GM13977 (cell line): ENCODE data around the gene ERBB2.

Source experiments
- DNase-seq: peaks from one replicate; pipeline ENCODE4 v3.0.0; 2012; ENCODE audit warnings: low spot score
- in situ Hi-C: fragments of 300-500 bp; cut with MboI; formaldehyde crosslinking; loops from one replicate; pipeline ENCODE4 v1.12.0; 2022; ENCODE audit warnings: low sequenced_read_pairs, low pct_unique_long_range_greater_than_20kb, mixed read lengths, inconsistent platforms; ENCODE audit not compliant: unreplicated experiment
- TF ChIP-seq, protein P1 (sequence below): IDR thresholded peaks from 2 replicates; pipeline ENCODE4 v1.5.1; 2012; ENCODE audit warnings: mild to moderate bottlenecking, control low read depth; ENCODE audit not compliant: insufficient read depth; ENCODE audit errors: extremely low read depth, missing control alignments

The ERBB2 gene

DNA sequence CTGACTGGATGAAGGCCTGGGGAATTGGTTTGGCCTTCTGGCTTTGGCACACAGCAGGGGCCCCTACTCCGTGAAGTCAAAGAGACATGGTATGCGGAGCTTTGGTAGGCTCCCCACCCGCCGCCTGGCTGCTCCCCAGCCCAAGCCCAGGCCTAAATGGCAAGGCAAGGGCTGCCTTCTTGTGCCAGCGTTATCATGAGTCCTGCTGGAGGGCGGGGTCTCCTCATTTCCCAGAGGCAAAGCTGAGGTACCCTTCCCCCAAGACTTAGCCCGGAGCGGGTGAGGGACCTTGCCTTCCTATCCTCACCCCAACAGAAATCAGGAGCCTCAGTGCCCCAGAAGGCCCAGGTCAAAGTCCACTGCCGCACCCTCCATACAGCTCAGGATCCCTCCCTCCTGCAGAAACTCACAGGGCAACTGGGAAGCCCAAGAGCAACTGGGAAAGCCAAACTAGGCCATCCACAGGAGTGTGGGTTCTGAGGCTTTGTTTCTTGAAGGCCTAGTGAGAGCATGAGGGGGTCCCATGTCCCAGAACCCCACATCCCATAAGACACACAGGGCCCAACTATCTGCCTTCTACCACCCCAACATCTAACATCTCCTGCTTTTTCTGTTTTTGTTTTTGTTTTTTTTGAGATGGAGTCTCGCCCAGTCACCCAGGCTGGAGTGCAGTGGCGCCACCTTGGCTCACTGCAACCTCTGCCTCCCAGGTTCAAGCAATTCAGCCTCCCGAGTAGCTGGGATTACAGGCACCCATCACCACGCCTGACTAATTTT is 21.3 kb upstream of the ERBB2 start:
- TF ChIP-seq, protein P1, sequence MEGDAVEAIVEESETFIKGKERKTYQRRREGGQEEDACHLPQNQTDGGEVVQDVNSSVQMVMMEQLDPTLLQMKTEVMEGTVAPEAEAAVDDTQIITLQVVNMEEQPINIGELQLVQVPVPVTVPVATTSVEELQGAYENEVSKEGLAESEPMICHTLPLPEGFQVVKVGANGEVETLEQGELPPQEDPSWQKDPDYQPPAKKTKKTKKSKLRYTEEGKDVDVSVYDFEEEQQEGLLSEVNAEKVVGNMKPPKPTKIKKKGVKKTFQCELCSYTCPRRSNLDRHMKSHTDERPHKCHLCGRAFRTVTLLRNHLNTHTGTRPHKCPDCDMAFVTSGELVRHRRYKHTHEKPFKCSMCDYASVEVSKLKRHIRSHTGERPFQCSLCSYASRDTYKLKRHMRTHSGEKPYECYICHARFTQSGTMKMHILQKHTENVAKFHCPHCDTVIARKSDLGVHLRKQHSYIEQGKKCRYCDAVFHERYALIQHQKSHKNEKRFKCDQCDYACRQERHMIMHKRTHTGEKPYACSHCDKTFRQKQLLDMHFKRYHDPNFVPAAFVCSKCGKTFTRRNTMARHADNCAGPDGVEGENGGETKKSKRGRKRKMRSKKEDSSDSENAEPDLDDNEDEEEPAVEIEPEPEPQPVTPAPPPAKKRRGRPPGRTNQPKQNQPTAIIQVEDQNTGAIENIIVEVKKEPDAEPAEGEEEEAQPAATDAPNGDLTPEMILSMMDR: no peak
- in situ Hi-C loops: no loop called here
- no peak for DNase-seq

DNA sequence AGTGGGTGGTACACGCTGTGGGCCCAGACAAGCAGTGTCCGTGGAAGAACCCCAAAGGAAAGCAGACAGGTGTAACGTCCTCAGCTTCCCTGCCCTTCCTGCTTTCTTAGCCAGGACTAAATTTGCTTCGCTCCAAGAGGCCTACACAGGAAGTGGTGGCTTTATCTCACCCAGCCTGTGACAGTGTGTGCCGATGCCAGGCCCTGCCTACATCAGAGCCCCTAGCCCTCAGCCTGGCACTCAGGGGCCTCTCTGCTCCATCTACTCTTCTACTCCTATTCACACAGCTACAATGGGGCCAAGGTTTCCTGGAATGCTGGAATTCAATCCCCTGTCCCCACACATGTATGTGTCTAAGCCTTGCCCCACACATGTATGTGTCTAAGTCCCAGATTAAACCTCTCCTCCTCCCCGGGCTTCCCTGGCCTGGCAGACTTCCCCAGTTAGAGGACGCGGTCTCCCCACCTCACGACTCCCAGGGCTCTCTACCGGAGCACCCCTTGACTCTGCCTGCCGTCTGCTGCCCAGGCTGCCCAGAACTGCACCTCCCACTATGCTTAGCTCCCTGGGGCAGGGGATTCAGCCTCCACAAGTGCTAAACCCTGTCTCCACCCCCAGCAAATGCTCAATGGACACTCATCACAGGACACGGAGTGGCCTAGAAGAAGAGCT is 20.2 kb upstream of the ERBB2 start:
- DNase-seq: no peak
- in situ Hi-C loops: no loop called here
- TF ChIP-seq, protein P1: no peak

DNA sequence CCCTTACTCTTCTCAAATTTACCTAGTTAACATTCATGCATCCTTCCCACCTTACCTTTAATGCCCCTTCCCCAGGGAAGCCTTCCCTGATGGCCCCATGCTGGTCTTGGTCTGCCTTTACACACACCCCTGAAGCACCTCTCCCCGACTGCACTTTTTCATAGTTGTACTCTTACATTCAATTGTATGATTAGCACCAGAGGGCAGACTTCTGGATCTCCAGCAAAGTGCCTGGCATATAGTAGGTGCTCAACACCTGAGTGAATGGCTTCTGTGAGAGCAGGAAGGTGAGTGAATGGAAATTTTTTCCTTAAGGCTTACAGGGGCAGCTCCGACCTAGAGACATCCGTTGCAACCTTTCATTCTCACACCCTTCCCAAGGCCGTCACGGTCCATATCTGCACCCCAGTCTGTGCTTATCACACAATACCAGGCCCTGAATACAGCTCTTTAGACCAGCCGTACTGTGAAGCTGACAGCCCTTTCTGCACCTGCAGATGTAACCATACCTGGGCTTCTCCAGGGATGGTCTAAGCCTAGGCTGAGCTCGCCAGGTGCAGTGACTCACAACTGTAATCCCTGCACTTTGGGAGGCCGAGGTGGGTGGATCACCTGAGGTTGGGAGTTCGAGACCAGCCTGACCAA is 16.4 kb upstream of the ERBB2 start:
- no peak for DNase-seq
- TF ChIP-seq, protein P1: no peak
- in situ Hi-C loops: no loop called here

DNA sequence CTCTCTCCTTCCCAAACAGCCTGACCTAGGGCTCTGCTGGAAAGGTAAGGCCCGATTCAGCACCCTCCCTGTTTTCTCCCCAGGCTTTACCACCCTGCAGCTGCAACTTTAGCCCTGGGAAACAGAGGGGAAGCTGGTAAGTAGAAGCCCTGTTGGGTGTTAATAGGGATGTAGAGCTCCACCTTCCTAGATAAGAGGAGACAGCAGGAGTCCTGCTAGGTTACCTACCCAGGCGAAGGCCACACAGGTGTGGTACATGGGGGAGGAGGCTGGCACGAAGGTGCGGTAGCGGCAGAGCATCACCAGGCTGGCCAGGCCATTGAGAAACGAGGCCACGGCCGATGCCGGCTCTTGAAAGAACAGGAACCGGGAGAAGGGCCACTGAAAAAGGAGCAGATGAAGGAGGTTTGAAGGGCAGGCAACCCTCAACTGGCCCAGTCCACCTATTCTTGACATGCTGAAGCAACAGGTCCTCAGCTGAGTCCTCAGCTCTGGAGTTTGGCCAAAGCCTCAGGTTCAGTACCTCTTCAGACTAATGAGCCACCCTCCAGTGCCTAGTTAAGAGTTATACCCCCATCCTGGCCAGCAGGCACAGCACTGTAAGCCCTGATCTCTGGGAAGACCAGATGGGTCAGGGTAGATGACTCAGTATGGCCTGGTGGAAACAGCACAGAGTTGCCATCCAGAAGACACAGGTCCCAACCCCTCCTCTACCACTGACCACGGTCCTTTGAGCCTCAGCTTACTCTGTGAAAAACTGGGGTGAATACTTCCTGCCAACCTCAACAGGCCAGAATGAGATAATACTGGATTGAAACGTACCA is 15.3 kb upstream of the ERBB2 start:
- in situ Hi-C loops: no loop called here
- DNase-seq: no peak
- TF ChIP-seq, protein P1: no peak

DNA sequence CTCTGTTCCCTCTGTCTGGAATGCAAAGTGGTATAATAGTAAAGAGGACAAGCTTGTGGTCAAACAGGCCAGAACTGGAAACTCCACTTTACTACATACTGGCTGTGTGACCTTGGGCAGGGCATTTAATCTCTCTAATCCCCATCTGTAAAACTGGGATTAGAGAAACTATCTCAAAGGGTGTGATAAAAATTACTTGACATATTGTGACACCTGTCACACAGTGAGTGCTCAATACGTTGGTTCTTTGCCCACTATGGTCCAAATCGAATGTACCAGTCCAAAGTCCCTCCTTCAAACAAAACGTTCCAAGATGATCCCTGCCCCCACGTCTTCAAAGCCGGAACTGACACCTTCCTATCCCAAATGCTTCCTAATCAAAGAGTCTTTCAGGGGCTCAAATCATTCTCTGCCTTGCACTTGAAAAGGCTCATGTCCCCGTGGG is 12.7 kb upstream of the ERBB2 start:
- TF ChIP-seq, protein P1: no peak
- in situ Hi-C loops: no loop called here
- no peak for DNase-seq
